HepG2 (cell line): ENCODE measurements around the gene ELP5.
A peak's percentile ranks its signal among the peaks of the same experiment; 100 is the strongest.

Source experiments
- ATRX ChIP-seq: sonication (generic); formaldehyde crosslinking; IDR thresholded peaks from 2 replicates; pipeline ENCODE4 v1.4.0; 2020; ENCODE audit warnings: missing genetic modification reagents, borderline replicate concordance
- EED ChIP-seq: sonication (generic); formaldehyde crosslinking; IDR thresholded peaks from 2 replicates; pipeline ENCODE4 v1.5.0; 2020; ENCODE audit warnings: mild to moderate bottlenecking, missing genetic modification reagents
- EZH2 ChIP-seq: conservative IDR thresholded peaks from 2 replicates; pipeline ENCODE4 v1.6.1; 2012; ENCODE audit warnings: mild to moderate bottlenecking, low read depth, low read length, moderate library complexity
- MEIS1 ChIP-seq: sonication (generic); formaldehyde crosslinking; IDR thresholded peaks from 2 replicates; pipeline ENCODE4 v1.9.0; 2021; ENCODE audit warnings: mild to moderate bottlenecking, missing genetic modification reagents, moderate library complexity, borderline replicate concordance
- MTA3 ChIP-seq: sonication (generic); formaldehyde crosslinking; IDR thresholded peaks from 2 replicates; pipeline ENCODE4 v1.4.0; 2020; ENCODE audit warnings: missing genetic modification reagents
- PTBP1 ChIP-seq: fragments of 200-400 bp; formaldehyde crosslinking; IDR thresholded peaks from 2 replicates; pipeline ENCODE4 v1.6.1; 2018; ENCODE audit warnings: low read length, low read depth; ENCODE audit not compliant: poor library complexity, severe bottlenecking
- THRA ChIP-seq: sonication (generic); formaldehyde crosslinking; IDR thresholded peaks from 2 replicates; pipeline ENCODE4 v1.4.0; 2020; ENCODE audit warnings: missing genetic modification reagents, borderline replicate concordance
- TF ChIP-seq, protein P1 (sequence below): sonication (generic); formaldehyde crosslinking; conservative IDR thresholded peaks from 2 replicates; pipeline ENCODE4 v1.4.0; 2020; ENCODE audit warnings: mild to moderate bottlenecking, missing genetic modification reagents, moderate library complexity
- TF ChIP-seq, protein P2 (sequence below): sonication (generic); formaldehyde crosslinking; IDR thresholded peaks from 2 replicates; pipeline ENCODE4 v1.5.0; 2020; ENCODE audit warnings: mild to moderate bottlenecking, missing genetic modification reagents, moderate library complexity

- TF ChIP-seq EZH2 (no peak), ATRX (no peak), MEIS1 (no peak), THRA (CRISPR knock-in tag) (no peak), MTA3 (CRISPR knock-in tag) (no peak), PTBP1 (no peak), EED (no peak)
- TF ChIP-seq, protein P1, sequence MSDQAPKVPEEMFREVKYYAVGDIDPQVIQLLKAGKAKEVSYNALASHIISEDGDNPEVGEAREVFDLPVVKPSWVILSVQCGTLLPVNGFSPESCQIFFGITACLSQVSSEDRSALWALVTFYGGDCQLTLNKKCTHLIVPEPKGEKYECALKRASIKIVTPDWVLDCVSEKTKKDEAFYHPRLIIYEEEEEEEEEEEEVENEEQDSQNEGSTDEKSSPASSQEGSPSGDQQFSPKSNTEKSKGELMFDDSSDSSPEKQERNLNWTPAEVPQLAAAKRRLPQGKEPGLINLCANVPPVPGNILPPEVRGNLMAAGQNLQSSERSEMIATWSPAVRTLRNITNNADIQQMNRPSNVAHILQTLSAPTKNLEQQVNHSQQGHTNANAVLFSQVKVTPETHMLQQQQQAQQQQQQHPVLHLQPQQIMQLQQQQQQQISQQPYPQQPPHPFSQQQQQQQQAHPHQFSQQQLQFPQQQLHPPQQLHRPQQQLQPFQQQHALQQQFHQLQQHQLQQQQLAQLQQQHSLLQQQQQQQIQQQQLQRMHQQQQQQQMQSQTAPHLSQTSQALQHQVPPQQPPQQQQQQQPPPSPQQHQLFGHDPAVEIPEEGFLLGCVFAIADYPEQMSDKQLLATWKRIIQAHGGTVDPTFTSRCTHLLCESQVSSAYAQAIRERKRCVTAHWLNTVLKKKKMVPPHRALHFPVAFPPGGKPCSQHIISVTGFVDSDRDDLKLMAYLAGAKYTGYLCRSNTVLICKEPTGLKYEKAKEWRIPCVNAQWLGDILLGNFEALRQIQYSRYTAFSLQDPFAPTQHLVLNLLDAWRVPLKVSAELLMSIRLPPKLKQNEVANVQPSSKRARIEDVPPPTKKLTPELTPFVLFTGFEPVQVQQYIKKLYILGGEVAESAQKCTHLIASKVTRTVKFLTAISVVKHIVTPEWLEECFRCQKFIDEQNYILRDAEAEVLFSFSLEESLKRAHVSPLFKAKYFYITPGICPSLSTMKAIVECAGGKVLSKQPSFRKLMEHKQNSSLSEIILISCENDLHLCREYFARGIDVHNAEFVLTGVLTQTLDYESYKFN (CRISPR knock-in tag) = peak; percentile 20; the same call in 1 of the 2 replicates
- TF ChIP-seq, protein P2, sequence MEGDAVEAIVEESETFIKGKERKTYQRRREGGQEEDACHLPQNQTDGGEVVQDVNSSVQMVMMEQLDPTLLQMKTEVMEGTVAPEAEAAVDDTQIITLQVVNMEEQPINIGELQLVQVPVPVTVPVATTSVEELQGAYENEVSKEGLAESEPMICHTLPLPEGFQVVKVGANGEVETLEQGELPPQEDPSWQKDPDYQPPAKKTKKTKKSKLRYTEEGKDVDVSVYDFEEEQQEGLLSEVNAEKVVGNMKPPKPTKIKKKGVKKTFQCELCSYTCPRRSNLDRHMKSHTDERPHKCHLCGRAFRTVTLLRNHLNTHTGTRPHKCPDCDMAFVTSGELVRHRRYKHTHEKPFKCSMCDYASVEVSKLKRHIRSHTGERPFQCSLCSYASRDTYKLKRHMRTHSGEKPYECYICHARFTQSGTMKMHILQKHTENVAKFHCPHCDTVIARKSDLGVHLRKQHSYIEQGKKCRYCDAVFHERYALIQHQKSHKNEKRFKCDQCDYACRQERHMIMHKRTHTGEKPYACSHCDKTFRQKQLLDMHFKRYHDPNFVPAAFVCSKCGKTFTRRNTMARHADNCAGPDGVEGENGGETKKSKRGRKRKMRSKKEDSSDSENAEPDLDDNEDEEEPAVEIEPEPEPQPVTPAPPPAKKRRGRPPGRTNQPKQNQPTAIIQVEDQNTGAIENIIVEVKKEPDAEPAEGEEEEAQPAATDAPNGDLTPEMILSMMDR (CRISPR knock-in tag) = 0 out of 2 replicates have a peak, but pooled peaks have one; percentile 3
Measured at GRCh38 chr17:7281953-7282751, 30.1 kb downstream of the ELP5 start.
